Lower lobe of right lung (tissue), 2 donors: ENCODE results near the gene ZNF700. TPM values are rescaled to one million over a fixed set of nuclear protein-coding genes. Genes with fewer than 3 reads are reported as not detected.
"Not testable (repeated sequence)": the region's sequence is repeated elsewhere in the genome, so short reads cannot be mapped to it uniquely, and the experiment has no call there.

ENCODE experiments used
- ATAC-seq, 2 donors: fragments of 200-7000 bp; cut with Tn5 transposase; one replicate each; pipeline ENCODE4 v1.9.1; 2020 to 2022; ENCODE audit warnings: mild to moderate bottlenecking in 2 of 2, moderate library complexity in 2 of 2
- DNase-seq: peaks from one replicate; pipeline ENCODE4 v3.0.0-alpha.2; 2020
- H3K27ac ChIP-seq: fragments of 200-600 bp; one replicate; pipeline ENCODE4 v1.8.0; 2022
- H3K27me3 ChIP-seq: fragments of 200-600 bp; one replicate; pipeline ENCODE4 v1.8.0; 2022; ENCODE audit warnings: low read depth
- H3K36me3 ChIP-seq: fragments of 200-600 bp; one replicate; pipeline ENCODE4 v1.8.0; 2022; ENCODE audit warnings: mild to moderate bottlenecking
- H3K4me1 ChIP-seq: fragments of 200-600 bp; one replicate; pipeline ENCODE4 v1.8.0; 2022
- H3K4me3 ChIP-seq: fragments of 200-600 bp; one replicate; pipeline ENCODE4 v1.8.0; 2022; ENCODE audit warnings: mild to moderate bottlenecking
- H3K9me3 ChIP-seq: fragments of 200-600 bp; one replicate; pipeline ENCODE4 v1.8.0; 2022
- CTCF ChIP-seq: fragments of 200-600 bp; IDR thresholded peaks from one replicate; pipeline ENCODE4 v1.8.0; 2022; ENCODE audit warnings: antibody characterized with exemption, mild to moderate bottlenecking
- intact Hi-C: fragments of 100-400 bp; cut with DNase I; formaldehyde crosslinking; loops from one replicate; pipeline ENCODE4 v1.11.0; 2022
- long read RNA-seq: library from polyadenylated mRNA; unstranded; transcript quantifications from one replicate; pipeline ENCODE4 v2.0.0, GENCODE V29; 2021
- total RNA-seq: library from RNA; stranded (reverse); fragmentation: NEBNext Ultra II Directional; extraction: Animal tissue kit (Norgen Biotek cat#: 25700); gene quantifications from one replicate; pipeline ENCODE4 v1.2.1, GENCODE V29; 2021
- donor health status: DM: no; HTN: yes; CAD: no; lungs with severe emphysema.

The ZNF700 gene
- total RNA-seq: 13.4 TPM
- long read RNA-seq, partial matches to known transcripts: 1 of 4 reads
- long read RNA-seq, other reads (novel, unspliced or antisense): 1 of 4 reads

- H3K27ac ChIP-seq: peak within 1 kb of the TSS; percentile 97
- no peaks in the 10 kb centered on the region for H3K27me3 ChIP-seq
- intact Hi-C loops: no loop called here
- no peak for TF ChIP-seq CTCF
- peaks cover 20% of the 10 kb centered on the region for H3K4me1 ChIP-seq
- ATAC-seq: peak; percentile 98 to 99
- H3K4me3 ChIP-seq: peak within 1 kb of the TSS; percentile 94
- peak; percentile 95 for DNase-seq
- no peaks in the 10 kb centered on the region for H3K36me3 ChIP-seq
- no peaks in the 10 kb centered on the region for H3K9me3 ChIP-seq
These were observed at the start of gene ZNF700 for GRCh38 chr19:11924886-11925650. TSS of gene ZNF700 (plus strand) at chr19:11925107. CDS start at chr19:11925211, 104 bp downstream.

GRCh38 chr19:11879687-11880266 is 45.1 kb upstream of the ZNF700 start:
- H3K9me3 ChIP-seq, intact Hi-C loops, H3K4me3 ChIP-seq, H3K4me1 ChIP-seq, H3K27me3 ChIP-seq, H3K27ac ChIP-seq, H3K36me3 ChIP-seq: not testable (repeated sequence)
- ATAC-seq (peak; percentile 47 to 71), DNase-seq (peak; percentile 49)
- peak; percentile 43 for TF ChIP-seq CTCF

GRCh38 chr19:11880598-11880997 is 44.3 kb upstream of the ZNF700 start:
- Histone ChIP-seq H3K9me3 (no peaks in the 10 kb centered on the region), H3K36me3 (no peaks in the 10 kb centered on the region), H3K4me3 (no peak overlapping the region), H3K4me1 (no peaks in the 10 kb centered on the region), H3K27me3 (no peaks in the 10 kb centered on the region), H3K27ac (no peak overlapping the region)
- intact Hi-C loops: no loop called here
- ATAC-seq (no peak), DNase-seq (no peak)
- TF ChIP-seq CTCF: no peak

GRCh38 chr19:11881151-11881800 is 43.6 kb upstream of the ZNF700 start:
- intact Hi-C loops: no loop called here
- TF ChIP-seq CTCF: peak; percentile 78
- H3K9me3 ChIP-seq: no peaks in the 10 kb centered on the region
- H3K4me3 ChIP-seq: no peak overlapping the region
- H3K4me1 ChIP-seq: no peaks in the 10 kb centered on the region
- H3K27me3 ChIP-seq: no peaks in the 10 kb centered on the region
- peak; percentile 51 for DNase-seq
- H3K36me3 ChIP-seq: no peaks in the 10 kb centered on the region
- ATAC-seq: peak; percentile 86 to 89
- H3K27ac ChIP-seq: no peak overlapping the region

GRCh38 chr19:11882606-11883005 is 42.3 kb upstream of the ZNF700 start:
- Histone ChIP-seq H3K27ac (no peak overlapping the region), H3K4me1 (peaks cover 6% of the 10 kb centered on the region), H3K4me3 (no peak overlapping the region), H3K36me3 (no peaks in the 10 kb centered on the region), H3K9me3 (no peaks in the 10 kb centered on the region), H3K27me3 (no peaks in the 10 kb centered on the region)
- ATAC-seq (no peak), DNase-seq (no peak)
- intact Hi-C loops: no loop called here
- TF ChIP-seq CTCF: no peak
